ENCODE results near the gene WDFY1. TPM values are rescaled to one million over a fixed set of nuclear protein-coding genes. Genes with fewer than 3 reads are reported as not detected.
A peak's percentile ranks its signal among the peaks of the same experiment; 100 is the strongest.

Gene WDFY1
- total RNA-seq, 4 donors from 2014 or later: 12.0 to 25.7 (median 17.1) TPM

- H3K4me3 ChIP-seq: no peak overlapping the region
- H3K4me1 ChIP-seq: no peaks in the 10 kb centered on the region
- H3K9me3 ChIP-seq: no peaks in the 10 kb centered on the region
- ATAC-seq: no peak
- no peak overlapping the region for H3K27ac ChIP-seq
- H3K36me3 ChIP-seq: no peaks in the 10 kb centered on the region
- intact Hi-C loops (cut with DNase I; ENCODE audit: low total_unique reads): no loop called here
- TF ChIP-seq POLR2A (IDR thresholded peaks at IDR 0.05): no peak
- TF ChIP-seq, protein P1, sequence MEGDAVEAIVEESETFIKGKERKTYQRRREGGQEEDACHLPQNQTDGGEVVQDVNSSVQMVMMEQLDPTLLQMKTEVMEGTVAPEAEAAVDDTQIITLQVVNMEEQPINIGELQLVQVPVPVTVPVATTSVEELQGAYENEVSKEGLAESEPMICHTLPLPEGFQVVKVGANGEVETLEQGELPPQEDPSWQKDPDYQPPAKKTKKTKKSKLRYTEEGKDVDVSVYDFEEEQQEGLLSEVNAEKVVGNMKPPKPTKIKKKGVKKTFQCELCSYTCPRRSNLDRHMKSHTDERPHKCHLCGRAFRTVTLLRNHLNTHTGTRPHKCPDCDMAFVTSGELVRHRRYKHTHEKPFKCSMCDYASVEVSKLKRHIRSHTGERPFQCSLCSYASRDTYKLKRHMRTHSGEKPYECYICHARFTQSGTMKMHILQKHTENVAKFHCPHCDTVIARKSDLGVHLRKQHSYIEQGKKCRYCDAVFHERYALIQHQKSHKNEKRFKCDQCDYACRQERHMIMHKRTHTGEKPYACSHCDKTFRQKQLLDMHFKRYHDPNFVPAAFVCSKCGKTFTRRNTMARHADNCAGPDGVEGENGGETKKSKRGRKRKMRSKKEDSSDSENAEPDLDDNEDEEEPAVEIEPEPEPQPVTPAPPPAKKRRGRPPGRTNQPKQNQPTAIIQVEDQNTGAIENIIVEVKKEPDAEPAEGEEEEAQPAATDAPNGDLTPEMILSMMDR (IDR thresholded peaks at IDR 0.05 in 4 of 5, conservative IDR thresholded peaks at IDR 0.05 in 1 of 5): no peak
- in situ Hi-C loops (cut with MboI; ENCODE audit: low sequenced_read_pairs in 4 of 4): no loop called here
- H3K27me3 ChIP-seq: no peaks in the 10 kb centered on the region
- no peak for DNase-seq
These were observed 97.7 kb downstream of the WDFY1 start for GRCh38 chr2:223847410-223847809.

- Histone ChIP-seq H3K36me3 (no peaks in the 10 kb centered on the region), H3K4me1 (no peaks in the 10 kb centered on the region), H3K4me3 (no peak overlapping the region), H3K27me3 (no peaks in the 10 kb centered on the region), H3K27ac (no peak overlapping the region), H3K9me3 (no peaks in the 10 kb centered on the region)
- in situ Hi-C loops (cut with MboI; ENCODE audit: low sequenced_read_pairs in 4 of 4): no loop called here
- DNase-seq (no peak), ATAC-seq (no peak)
- TF ChIP-seq, protein P1 (IDR thresholded peaks at IDR 0.05 in 4 of 5, conservative IDR thresholded peaks at IDR 0.05 in 1 of 5): no peak
- no peak for TF ChIP-seq POLR2A (IDR thresholded peaks at IDR 0.05)
- intact Hi-C loops (cut with DNase I; ENCODE audit: low total_unique reads): no loop called here
These were observed 98.6 kb downstream of the WDFY1 start for GRCh38 chr2:223846515-223846914.

DNA sequence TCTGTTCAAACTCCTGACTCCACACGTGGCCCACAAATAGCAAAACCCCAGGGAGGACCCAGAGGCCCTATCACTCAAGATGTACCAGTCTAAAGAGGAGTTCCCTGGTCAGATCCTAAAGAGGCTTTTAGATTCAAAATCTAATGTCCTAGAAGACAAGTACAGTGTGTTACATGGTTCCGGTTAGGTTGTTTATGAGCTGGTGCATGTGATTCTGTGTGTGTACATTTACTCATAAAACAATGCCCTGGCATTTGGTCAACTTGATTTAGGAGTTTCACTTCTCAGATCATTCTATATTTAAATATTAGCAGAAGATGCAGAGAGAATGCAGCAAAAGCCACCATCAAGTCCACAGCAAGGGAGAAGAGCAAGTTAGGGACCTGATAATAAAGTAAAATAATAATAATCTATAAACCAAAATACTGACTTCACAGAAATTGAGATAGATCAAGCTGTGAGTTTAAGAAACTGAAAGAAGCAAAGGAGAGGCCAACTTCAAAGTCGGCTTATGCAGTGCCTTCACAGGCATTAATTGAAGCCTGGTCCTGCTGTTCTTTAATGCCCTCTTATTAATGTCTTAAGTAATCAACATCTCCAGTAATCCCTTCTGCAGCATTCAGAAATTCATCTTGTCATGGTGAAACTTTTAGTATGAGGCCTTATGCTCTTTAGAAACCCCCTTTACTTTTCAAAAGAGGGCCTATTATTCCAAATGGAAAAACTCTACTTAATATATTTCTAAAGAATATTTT is 103.5 kb downstream of the WDFY1 start:
- no peak for DNase-seq
- Histone ChIP-seq H3K36me3 (no peaks in the 10 kb centered on the region), H3K9me3 (no peaks in the 10 kb centered on the region), H3K4me1 (peaks cover 4% of the 10 kb centered on the region in 2 donors), H3K27ac (no peak overlapping the region), H3K4me3 (no peak overlapping the region), H3K27me3 (peaks cover 0 to 2% (median 0%) of the 10 kb centered on the region in 3 donors)
- intact Hi-C loops (cut with DNase I; ENCODE audit: low total_unique reads) (no loop called here), in situ Hi-C loops (cut with MboI; ENCODE audit: low sequenced_read_pairs in 4 of 4) (no loop called here)
- TF ChIP-seq, protein P1 (IDR thresholded peaks at IDR 0.05 in 4 of 5, conservative IDR thresholded peaks at IDR 0.05 in 1 of 5): no peak
- no peak for TF ChIP-seq POLR2A (IDR thresholded peaks at IDR 0.05)
- no peak for ATAC-seq

GRCh38 chr2:223837287-223838061 is 107.7 kb downstream of the WDFY1 start, which contains the start of gene AP1S3:
Gene AP1S3 (minus strand): TSS chr2:223837582. CDS start chr2:223837450, 132 bp downstream.
- no peaks in the 10 kb centered on the region for H3K9me3 ChIP-seq
- no peaks in the 10 kb centered on the region for H3K36me3 ChIP-seq
- TF ChIP-seq, protein P1 (IDR thresholded peaks at IDR 0.05 in 4 of 5, conservative IDR thresholded peaks at IDR 0.05 in 1 of 5): no peak
- TF ChIP-seq POLR2A (IDR thresholded peaks at IDR 0.05): no peak
- intact Hi-C loops (cut with DNase I; ENCODE audit: low total_unique reads): no loop called here
- H3K27ac ChIP-seq: no peak within 1 kb of the TSS
- DNase-seq (peak in 1 of 2 donors; percentile 6), ATAC-seq (peak in 1 of 2 donors; percentile 56)
- peak within 1 kb of the TSS; percentile 51 to 68 (median 62) for H3K4me3 ChIP-seq
- peaks cover 0 to 7% (median 4%) of the 10 kb centered on the region in 3 donors for H3K27me3 ChIP-seq
- in situ Hi-C loops (cut with MboI; ENCODE audit: low sequenced_read_pairs in 4 of 4): no loop called here
- H3K4me1 ChIP-seq: peaks cover 4 to 7% of the 10 kb centered on the region in 2 donors
